Subcutaneous abdominal adipose tissue (tissue), 5 donors: ENCODE data around the gene RBM19.
"Not testable (repeated sequence)": the region's sequence is repeated elsewhere in the genome, so short reads cannot be mapped to it uniquely, and the experiment has no call there.

Experiments used
- H3K27ac ChIP-seq: one replicate; pipeline ENCODE4 v1.7.0; 2013; ENCODE audit warnings: low read depth, mild to moderate bottlenecking, inconsistent platforms, low read length, moderate library complexity
- H3K27me3 ChIP-seq, 5 donors: one replicate each; pipeline ENCODE4 v1.7.0; 2013; ENCODE audit warnings: low read length in 5 of 5, inconsistent platforms in 1 of 5; ENCODE audit not compliant: control insufficient read depth in 5 of 5, insufficient read depth in 4 of 5
- H3K36me3 ChIP-seq, 5 donors: one replicate each; pipeline ENCODE4 v1.7.0; 2013; ENCODE audit warnings: low read length in 5 of 5; ENCODE audit not compliant: control insufficient read depth in 5 of 5, insufficient read depth in 5 of 5
- H3K4me1 ChIP-seq, 5 donors: one replicate each; pipeline ENCODE4 v1.7.0; 2013; ENCODE audit warnings: low read length in 5 of 5, mild to moderate bottlenecking in 3 of 5, moderate library complexity in 1 of 5; ENCODE audit not compliant: control insufficient read depth in 5 of 5, insufficient read depth in 5 of 5
- H3K4me3 ChIP-seq, 5 donors: one replicate each; pipeline ENCODE4 v1.7.0; 2013; ENCODE audit warnings: low read length in 5 of 5, low read depth in 1 of 5
- H3K9ac ChIP-seq, 5 donors: one replicate each; pipeline ENCODE4 v1.7.0; 2013; ENCODE audit warnings: low read length in 5 of 5, mild to moderate bottlenecking in 4 of 5, moderate library complexity in 3 of 5
- H3K9me3 ChIP-seq, 5 donors: one replicate each; pipeline ENCODE4 v1.7.0; 2013; ENCODE audit warnings: low read length in 5 of 5; ENCODE audit not compliant: control insufficient read depth in 5 of 5
- donor health status: healthy.
- donor health status: healthy.
- donor health status: healthy.
- donor health status: healthy.
- donor health status: healthy.

RBM19 gene

GRCh38 chr12:113818833-113819232 lies 147.3 kb downstream of the RBM19 start:
- H3K4me1 ChIP-seq, result no peaks in the 10 kb centered on the region
- no peak overlapping the region for H3K9ac ChIP-seq
- no peak overlapping the region for H3K27ac ChIP-seq
- H3K9me3 ChIP-seq, result no peaks in the 10 kb centered on the region
- H3K27me3 ChIP-seq, result no peaks in the 10 kb centered on the region
- no peak overlapping the region for H3K4me3 ChIP-seq
- H3K36me3 ChIP-seq, result peaks cover 0 to 53% (median 35%) of the 10 kb centered on the region in 5 donors

GRCh38 chr12:113818283-113818682 lies 147.8 kb downstream of the RBM19 start:
- Histone ChIP-seq H3K27ac (no peak overlapping the region), H3K27me3 (no peaks in the 10 kb centered on the region), H3K4me3 (no peak overlapping the region), H3K4me1 (no peaks in the 10 kb centered on the region), H3K9ac (no peak overlapping the region), H3K9me3 (no peaks in the 10 kb centered on the region), H3K36me3 (peaks cover 0 to 50% (median 35%) of the 10 kb centered on the region in 5 donors)

- Histone ChIP-seq H3K9ac (no peak overlapping the region), H3K4me3 (no peak overlapping the region), H3K36me3 (peaks cover 0 to 42% (median 25%) of the 10 kb centered on the region in 5 donors), H3K9me3 (peaks cover 0 to 7% (median 2%) of the 10 kb centered on the region in 5 donors), H3K27ac (no peak overlapping the region), H3K4me1 (no peaks in the 10 kb centered on the region), H3K27me3 (no peaks in the 10 kb centered on the region)
These were observed 149.3 kb downstream of the RBM19 start for GRCh38 chr12:113816866-113817265.

- no peaks in the 10 kb centered on the region for H3K4me1 ChIP-seq
- H3K36me3 ChIP-seq, result peaks cover 0 to 26% (median 13%) of the 10 kb centered on the region in 5 donors
- no peak overlapping the region for H3K4me3 ChIP-seq
- H3K27ac ChIP-seq, result no peak overlapping the region
- no peaks in the 10 kb centered on the region for H3K27me3 ChIP-seq
- peaks cover 0 to 14% (median 10%) of the 10 kb centered on the region in 5 donors for H3K9me3 ChIP-seq
- H3K9ac ChIP-seq, result no peak overlapping the region
These were observed 151.1 kb downstream of the RBM19 start for GRCh38 chr12:113815031-113815430.

GRCh38 chr12:113813229-113813541 lies 152.9 kb downstream of the RBM19 start:
- Histone ChIP-seq H3K27me3 (no peaks in the 10 kb centered on the region), H3K9ac (no peak overlapping the region), H3K4me1 (no peaks in the 10 kb centered on the region), H3K36me3 (peaks cover 0 to 26% (median 13%) of the 10 kb centered on the region in 5 donors), H3K27ac (no peak overlapping the region), H3K4me3 (no peak overlapping the region), H3K9me3 (peaks cover 0 to 14% (median 10%) of the 10 kb centered on the region in 5 donors)

GRCh38 chr12:113812411-113813228 lies 153.5 kb downstream of the RBM19 start:
- Histone ChIP-seq H3K4me1 (no peaks in the 10 kb centered on the region), H3K27ac (no peak overlapping the region), H3K36me3 (peaks cover 0 to 25% (median 13%) of the 10 kb centered on the region in 5 donors), H3K27me3 (no peaks in the 10 kb centered on the region), H3K4me3 (no peak overlapping the region), H3K9ac (no peak overlapping the region), H3K9me3 (peaks cover 0 to 18% (median 10%) of the 10 kb centered on the region in 5 donors)

GRCh38 chr12:113809462-113810220 lies 156.5 kb downstream of the RBM19 start:
- not testable (repeated sequence) for H3K36me3 ChIP-seq, H3K4me1 ChIP-seq, H3K4me3 ChIP-seq, H3K27ac ChIP-seq, H3K9ac ChIP-seq, H3K27me3 ChIP-seq
- H3K9me3 ChIP-seq, result peaks cover 0 to 33% (median 26%) of the 10 kb centered on the region in 5 donors

GRCh38 chr12:113808095-113808951 lies 157.8 kb downstream of the RBM19 start:
- Histone ChIP-seq H3K4me3 (no peak overlapping the region), H3K36me3 (peaks cover 0 to 3% (median 0%) of the 10 kb centered on the region in 5 donors), H3K9ac (no peak overlapping the region), H3K27ac (no peak overlapping the region), H3K9me3 (peaks cover 0 to 33% (median 26%) of the 10 kb centered on the region in 5 donors), H3K27me3 (no peaks in the 10 kb centered on the region), H3K4me1 (no peaks in the 10 kb centered on the region)

- no peaks in the 10 kb centered on the region for H3K27me3 ChIP-seq
- peaks cover 0 to 19% (median 16%) of the 10 kb centered on the region in 5 donors for H3K9me3 ChIP-seq
- H3K36me3 ChIP-seq, result no peaks in the 10 kb centered on the region
- no peak overlapping the region for H3K27ac ChIP-seq
- no peak overlapping the region for H3K9ac ChIP-seq
- no peaks in the 10 kb centered on the region for H3K4me1 ChIP-seq
- no peak overlapping the region for H3K4me3 ChIP-seq
These were observed 160.5 kb downstream of the RBM19 start for GRCh38 chr12:113805673-113806072.
